ENCODE measurements around the gene ATP5MC2. TPM values are rescaled to one million over a fixed set of nuclear protein-coding genes. Genes with fewer than 3 reads are reported as not detected.
"Not testable (repeated sequence)": the region's sequence is repeated elsewhere in the genome, so short reads cannot be mapped to it uniquely, and the experiment has no call there.

ATP5MC2 gene
- total and polyA plus RNA-seq, 9 donors, result 443 to 893 (median 755) TPM

GRCh38 chr12:53696285-53696654 is 20.4 kb upstream of the ATP5MC2 start:
- Histone ChIP-seq H3K4me1 (ENCODE audit: control insufficient read depth, insufficient read depth, low read length) (peaks cover 10% of the 10 kb centered on the region), H3K36me3 (ENCODE audit: control insufficient read depth, insufficient read depth, low read length) (no peaks in the 10 kb centered on the region), H3K9me3 (replicated peaks; ENCODE audit: control insufficient read depth, low read depth, low read length) (no peaks in the 10 kb centered on the region), H3K27ac (ENCODE audit: low read length) (no peak overlapping the region), H3K4me3 (ENCODE audit: low read length) (peak overlapping the region; percentile 5), H3K27me3 (ENCODE audit: control insufficient read depth, insufficient read depth, low read length) (peaks cover 72% of the 10 kb centered on the region)
- WGBS (ENCODE audit: insufficient coverage), result 7% methylated on average over 11 of the region's 11 CpGs
- peak; percentile 88 for DNase-seq

- 11% methylated on average over 49 of the region's 57 CpGs for WGBS (ENCODE audit: insufficient coverage)
- Histone ChIP-seq H3K9me3 (replicated peaks; ENCODE audit: control insufficient read depth, low read depth, low read length) (no peaks in the 10 kb centered on the region), H3K27ac (ENCODE audit: low read length) (no peak overlapping the region), H3K27me3 (ENCODE audit: control insufficient read depth, insufficient read depth, low read length) (peaks cover 71% of the 10 kb centered on the region), H3K4me1 (ENCODE audit: control insufficient read depth, insufficient read depth, low read length) (peaks cover 10% of the 10 kb centered on the region), H3K36me3 (ENCODE audit: control insufficient read depth, insufficient read depth, low read length) (no peaks in the 10 kb centered on the region), H3K4me3 (ENCODE audit: low read length) (no peak overlapping the region)
- peak; percentile 26 for DNase-seq
Observed at GRCh38 chr12:53695152-53696145, 19.6 kb upstream of the ATP5MC2 start.

GRCh38 chr12:53694756-53695151 is 18.9 kb upstream of the ATP5MC2 start:
- Histone ChIP-seq H3K27me3 (ENCODE audit: control insufficient read depth, insufficient read depth, low read length) (peaks cover 71% of the 10 kb centered on the region), H3K9me3 (replicated peaks; ENCODE audit: control insufficient read depth, low read depth, low read length) (no peaks in the 10 kb centered on the region), H3K4me3 (ENCODE audit: low read length) (no peak overlapping the region), H3K36me3 (ENCODE audit: control insufficient read depth, insufficient read depth, low read length) (no peaks in the 10 kb centered on the region), H3K27ac (ENCODE audit: low read length) (no peak overlapping the region), H3K4me1 (ENCODE audit: control insufficient read depth, insufficient read depth, low read length) (peaks cover 10% of the 10 kb centered on the region)
- 52% methylated on average over 13 of the region's 16 CpGs for WGBS (ENCODE audit: insufficient coverage)
- no peak for DNase-seq

- Histone ChIP-seq H3K4me3 (ENCODE audit: low read length) (no peak overlapping the region), H3K27me3 (ENCODE audit: control insufficient read depth, insufficient read depth, low read length) (peaks cover 9% of the 10 kb centered on the region), H3K36me3 (ENCODE audit: control insufficient read depth, insufficient read depth, low read length) (no peaks in the 10 kb centered on the region), H3K4me1 (ENCODE audit: control insufficient read depth, insufficient read depth, low read length) (no peaks in the 10 kb centered on the region), H3K27ac (ENCODE audit: low read length) (no peak overlapping the region), H3K9me3 (replicated peaks; ENCODE audit: control insufficient read depth, low read depth, low read length) (no peaks in the 10 kb centered on the region)
- 88% methylated on average over 3 of the region's 4 CpGs for WGBS (ENCODE audit: insufficient coverage)
- no peak for DNase-seq
Observed at GRCh38 chr12:53688134-53688533, 12.3 kb upstream of the ATP5MC2 start.

GRCh38 chr12:53686436-53686835 is 10.6 kb upstream of the ATP5MC2 start:
- H3K27me3 ChIP-seq (ENCODE audit: control insufficient read depth, insufficient read depth, low read length), result no peaks in the 10 kb centered on the region
- H3K4me3 ChIP-seq (ENCODE audit: low read length), result no peak overlapping the region
- DNase-seq, result no peak
- H3K9me3 ChIP-seq (replicated peaks; ENCODE audit: control insufficient read depth, low read depth, low read length), result no peaks in the 10 kb centered on the region
- WGBS (ENCODE audit: insufficient coverage), result 76% methylated on average over 2 of the region's 3 CpGs
- no peak overlapping the region for H3K27ac ChIP-seq (ENCODE audit: low read length)
- no peaks in the 10 kb centered on the region for H3K4me1 ChIP-seq (ENCODE audit: control insufficient read depth, insufficient read depth, low read length)
- H3K36me3 ChIP-seq (ENCODE audit: control insufficient read depth, insufficient read depth, low read length), result no peaks in the 10 kb centered on the region

GRCh38 chr12:53684654-53685220 is 8.9 kb upstream of the ATP5MC2 start:
- Histone ChIP-seq H3K36me3 (ENCODE audit: control insufficient read depth, insufficient read depth, low read length) (no peaks in the 10 kb centered on the region), H3K4me3 (ENCODE audit: low read length) (no peak overlapping the region), H3K27ac (ENCODE audit: low read length) (no peak overlapping the region), H3K27me3 (ENCODE audit: control insufficient read depth, insufficient read depth, low read length) (no peaks in the 10 kb centered on the region), H3K9me3 (replicated peaks; ENCODE audit: control insufficient read depth, low read depth, low read length) (no peaks in the 10 kb centered on the region), H3K4me1 (ENCODE audit: control insufficient read depth, insufficient read depth, low read length) (peaks cover 2% of the 10 kb centered on the region)
- WGBS (ENCODE audit: insufficient coverage), result 59% methylated on average over 3 of the region's 3 CpGs
- DNase-seq, result no peak

- WGBS (ENCODE audit: insufficient coverage), result 90% methylated on average over 7 of the region's 9 CpGs
- H3K27ac ChIP-seq (ENCODE audit: low read length), result no peak overlapping the region
- DNase-seq, result no peak
- no peaks in the 10 kb centered on the region for H3K27me3 ChIP-seq (ENCODE audit: control insufficient read depth, insufficient read depth, low read length)
- H3K36me3 ChIP-seq (ENCODE audit: control insufficient read depth, insufficient read depth, low read length), result no peaks in the 10 kb centered on the region
- peaks cover 9% of the 10 kb centered on the region for H3K4me1 ChIP-seq (ENCODE audit: control insufficient read depth, insufficient read depth, low read length)
- no peaks in the 10 kb centered on the region for H3K9me3 ChIP-seq (replicated peaks; ENCODE audit: control insufficient read depth, low read depth, low read length)
- no peak overlapping the region for H3K4me3 ChIP-seq (ENCODE audit: low read length)
Observed at GRCh38 chr12:53683983-53684382, 8.1 kb upstream of the ATP5MC2 start.

GRCh38 chr12:53683494-53683893 is 7.6 kb upstream of the ATP5MC2 start:
- Histone ChIP-seq H3K4me1 (ENCODE audit: control insufficient read depth, insufficient read depth, low read length) (peaks cover 13% of the 10 kb centered on the region), H3K27me3 (ENCODE audit: control insufficient read depth, insufficient read depth, low read length) (no peaks in the 10 kb centered on the region), H3K27ac (ENCODE audit: low read length) (no peak overlapping the region), H3K36me3 (ENCODE audit: control insufficient read depth, insufficient read depth, low read length) (no peaks in the 10 kb centered on the region), H3K9me3 (replicated peaks; ENCODE audit: control insufficient read depth, low read depth, low read length) (no peaks in the 10 kb centered on the region), H3K4me3 (ENCODE audit: low read length) (no peak overlapping the region)
- DNase-seq, result no peak
- no CpG with 5 or more reads among the region's 2 CpGs for WGBS (ENCODE audit: insufficient coverage)

- 100% methylated on average over 1 of the region's 5 CpGs for WGBS (ENCODE audit: insufficient coverage)
- DNase-seq; H3K27ac ChIP-seq (ENCODE audit: low read length); H3K36me3 ChIP-seq (ENCODE audit: control insufficient read depth, insufficient read depth, low read length); H3K27me3 ChIP-seq (ENCODE audit: control insufficient read depth, insufficient read depth, low read length); H3K4me3 ChIP-seq (ENCODE audit: low read length); H3K9me3 ChIP-seq (replicated peaks; ENCODE audit: control insufficient read depth, low read depth, low read length): not testable (repeated sequence)
- H3K4me1 ChIP-seq (ENCODE audit: control insufficient read depth, insufficient read depth, low read length), result peaks cover 37% of the 10 kb centered on the region
Observed at GRCh38 chr12:53680061-53680460, 4.2 kb upstream of the ATP5MC2 start.

GRCh38 chr12:53677800-53678148 is 1.9 kb upstream of the ATP5MC2 start:
- Histone ChIP-seq H3K36me3 (ENCODE audit: control insufficient read depth, insufficient read depth, low read length) (peaks cover 9% of the 10 kb centered on the region), H3K27ac (ENCODE audit: low read length) (peak overlapping the region; percentile 98), H3K4me3 (ENCODE audit: low read length) (peak overlapping the region; percentile 81), H3K4me1 (ENCODE audit: control insufficient read depth, insufficient read depth, low read length) (peaks cover 41% of the 10 kb centered on the region), H3K27me3 (ENCODE audit: control insufficient read depth, insufficient read depth, low read length) (no peaks in the 10 kb centered on the region), H3K9me3 (replicated peaks; ENCODE audit: control insufficient read depth, low read depth, low read length) (no peaks in the 10 kb centered on the region)
- peak; percentile 90 for DNase-seq
- WGBS (ENCODE audit: insufficient coverage), result no CpG with 5 or more reads among the region's 5 CpGs

Data from muscle of leg (tissue), 11 donors.